KG1 (cell line): ENCODE data around the gene FKBP11.

Experiments
- DNase-seq: peaks from one replicate; lab custom pipeline; 2025; lab: John Stamatoyannopoulos, UW

The FKBP11 gene

DNA sequence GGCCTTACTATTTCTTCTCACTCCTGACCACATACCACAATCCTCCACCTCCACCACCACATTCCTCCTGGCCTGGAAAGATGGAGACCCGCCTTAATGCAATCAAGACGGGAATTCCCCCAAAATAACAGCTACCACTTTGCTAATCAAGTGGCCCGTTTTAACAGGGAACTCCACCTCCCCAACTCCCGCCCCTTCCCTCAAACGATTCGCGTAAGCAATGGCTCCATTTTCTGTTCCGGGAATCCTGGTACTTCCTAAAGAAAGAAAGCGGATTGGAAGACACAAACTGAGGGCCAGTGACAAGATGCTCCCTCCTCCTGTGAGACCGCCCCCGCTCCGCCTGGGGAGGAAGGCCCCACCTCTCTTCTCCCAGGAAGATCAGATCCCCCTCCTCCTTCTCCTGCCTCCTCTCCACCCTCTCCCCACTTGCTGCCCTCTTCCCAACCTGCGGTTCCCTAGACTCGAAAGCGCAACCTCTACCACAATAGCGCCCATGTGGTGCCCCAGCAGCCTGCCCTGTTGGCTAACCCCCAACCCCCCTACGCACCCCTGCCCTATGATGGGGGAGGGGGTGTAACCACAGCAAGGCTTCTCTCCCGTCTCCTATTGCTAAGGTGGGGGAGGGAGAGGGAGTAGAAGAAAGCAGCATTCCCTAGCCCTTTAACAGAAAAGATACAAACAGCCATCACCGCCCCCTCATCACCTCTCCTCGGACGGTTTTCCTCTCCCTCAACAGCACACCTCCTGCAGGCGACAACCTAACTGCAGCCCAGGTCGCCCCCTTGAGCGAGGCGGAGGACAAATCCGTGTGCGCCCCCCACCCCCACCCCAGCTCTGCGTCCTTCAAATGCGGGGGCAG lies 31.2 kb upstream of the FKBP11 start:
- DNase-seq: peak; percentile 16

DNA sequence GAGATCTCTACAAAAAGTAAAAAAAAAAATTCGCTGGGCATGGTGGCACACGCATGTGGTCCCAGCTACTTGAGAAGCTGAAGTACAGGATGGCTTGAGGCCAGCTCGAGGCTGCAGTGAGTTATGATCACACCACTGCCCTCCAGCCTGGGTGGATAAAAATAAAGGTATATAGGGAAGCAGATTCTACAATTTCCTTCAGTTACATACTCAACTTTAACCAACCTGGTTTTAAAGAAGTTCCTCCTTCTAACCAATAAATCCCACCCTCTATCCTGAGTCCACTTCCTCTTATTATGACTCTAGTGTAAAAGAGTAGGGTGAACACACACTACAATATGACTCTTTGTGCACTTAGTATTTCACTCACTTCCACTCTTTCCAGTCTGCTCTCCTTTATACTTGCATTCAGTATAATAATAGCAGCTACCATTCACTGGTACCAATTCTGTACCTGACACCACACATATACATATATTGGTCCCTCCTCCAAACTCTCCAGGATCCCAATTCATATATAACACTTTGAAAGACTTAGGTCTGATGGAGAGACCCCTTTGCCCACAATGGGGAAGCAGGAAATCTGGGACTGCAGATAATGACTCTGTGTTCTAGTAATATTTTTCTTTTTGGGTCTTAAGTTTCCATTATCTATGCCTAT lies 29.7 kb upstream of the FKBP11 start:
- DNase-seq: peak; percentile 64

GRCh38 chr12:48954061-48954460 lies 28.8 kb upstream of the FKBP11 start:
- DNase-seq: no peak

GRCh38 chr12:48952691-48953090 lies 27.4 kb upstream of the FKBP11 start:
- DNase-seq: no peak

GRCh38 chr12:48947727-48948126 lies 22.4 kb upstream of the FKBP11 start:
- DNase-seq: no peak

GRCh38 chr12:48946943-48947342 lies 21.7 kb upstream of the FKBP11 start:
- DNase-seq: no peak

- DNase-seq: no peak
Observed at GRCh38 chr12:48946205-48946604, 20.9 kb upstream of the FKBP11 start.

DNA sequence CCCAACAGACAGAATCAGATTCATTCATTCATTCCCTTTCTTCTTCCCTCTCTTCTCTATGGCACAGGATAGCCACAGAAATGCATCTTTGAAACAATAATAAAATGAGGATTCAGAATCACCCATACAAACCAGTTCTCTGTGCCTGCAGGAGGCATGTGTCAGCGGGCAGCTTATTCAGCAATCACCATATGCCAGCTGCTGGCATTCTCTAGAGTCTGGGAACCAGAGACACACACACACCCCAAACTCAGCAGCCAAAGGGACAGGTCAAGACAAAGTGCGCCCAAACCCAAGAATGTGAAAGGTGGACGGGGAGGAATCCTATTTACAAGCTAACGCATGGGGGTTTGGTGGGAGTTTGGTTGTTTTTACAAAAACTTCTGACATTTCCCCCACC lies 17.9 kb upstream of the FKBP11 start:
- DNase-seq: no peak

DNA sequence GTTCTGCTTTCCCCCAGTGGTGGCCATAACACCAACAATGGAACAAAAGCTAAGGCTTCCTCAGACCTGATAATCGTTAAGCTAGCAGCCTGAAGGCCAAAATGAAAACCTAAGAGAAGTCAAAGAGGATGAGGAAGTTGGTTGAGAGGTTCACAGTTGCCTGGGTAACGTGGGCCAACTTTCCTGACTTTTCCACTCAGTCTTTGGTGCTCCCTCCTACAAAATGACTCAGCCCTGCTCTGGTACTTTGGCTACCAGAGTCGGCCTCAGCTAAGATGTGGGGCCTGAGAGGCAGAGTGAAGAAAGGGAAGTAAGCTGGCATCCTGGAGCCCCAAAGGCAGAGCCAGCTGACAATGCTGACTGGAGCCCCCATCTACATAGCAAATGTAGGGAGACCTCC lies 14.9 kb upstream of the FKBP11 start:
- no peak for DNase-seq

DNA sequence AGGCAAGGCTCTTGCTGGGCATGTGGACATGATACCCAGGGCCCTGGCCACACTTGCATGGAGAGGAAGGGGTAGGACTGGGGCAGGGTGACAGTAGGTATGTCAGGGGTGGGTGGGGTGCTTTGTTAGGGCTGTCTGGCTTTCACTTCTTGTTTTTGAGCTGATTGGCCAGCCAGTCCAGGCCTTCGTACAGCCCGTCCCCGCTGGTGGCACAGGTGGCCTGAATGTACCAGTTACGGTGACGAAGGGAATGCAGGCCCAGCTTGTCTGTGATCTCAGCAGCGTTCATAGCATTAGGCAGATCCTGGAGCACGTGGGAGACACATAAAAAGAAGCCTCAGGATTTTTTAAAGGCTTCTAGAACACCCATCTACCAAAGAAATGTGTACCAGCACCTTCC lies 13.5 kb upstream of the FKBP11 start:
- DNase-seq: no peak

GRCh38 chr12:48937170-48937569 lies 11.9 kb upstream of the FKBP11 start:
- no peak for DNase-seq

DNA sequence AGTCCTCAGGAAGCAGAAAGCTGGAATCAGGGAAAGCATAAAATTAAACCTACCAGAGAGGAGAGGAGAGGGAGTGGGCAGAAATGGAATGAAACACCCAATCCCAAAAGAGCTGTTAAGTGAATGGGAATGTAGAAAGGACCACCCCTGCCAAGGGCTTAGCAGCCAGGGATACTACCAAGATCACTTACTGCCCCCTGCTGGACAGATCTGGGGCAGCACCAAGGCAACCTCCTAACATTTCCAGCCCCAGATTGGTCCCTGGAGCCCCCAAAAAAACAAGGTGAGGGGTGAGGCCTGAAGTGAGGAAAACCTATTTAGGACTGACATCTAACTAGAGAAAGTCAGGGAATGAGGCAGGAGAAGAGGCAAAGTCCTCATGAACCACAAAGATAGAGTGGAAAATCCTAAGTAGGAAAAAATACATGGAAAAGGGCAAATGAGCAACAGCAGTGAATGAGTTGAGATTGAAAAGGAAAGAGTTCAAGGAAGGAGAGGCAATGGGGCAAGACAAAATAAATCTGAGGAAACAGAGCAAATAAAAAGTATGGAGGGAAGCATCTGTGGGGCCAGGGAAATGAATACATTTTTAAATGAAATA lies 11.2 kb upstream of the FKBP11 start:
- peak; percentile 26 for DNase-seq

DNA sequence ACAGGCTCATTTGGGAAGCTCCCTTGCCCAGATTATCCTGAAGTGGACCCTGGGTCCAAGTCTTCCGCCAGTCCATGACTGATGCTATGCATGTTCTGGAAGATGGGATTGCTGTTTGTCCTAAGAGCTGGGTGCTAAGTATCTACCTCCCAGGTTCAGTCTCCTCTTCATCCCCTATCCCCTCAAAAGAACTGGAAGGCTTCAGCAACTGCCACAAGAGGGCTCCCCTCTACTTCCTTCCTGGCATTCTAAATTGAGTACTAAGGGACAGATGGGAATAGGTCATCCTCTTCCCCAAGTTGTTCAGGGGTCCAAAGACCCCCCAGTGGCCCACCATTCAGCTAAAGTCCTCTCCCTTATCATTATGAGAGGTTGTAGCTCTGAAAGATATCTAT lies 9.0 kb upstream of the FKBP11 start:
- DNase-seq: no peak

- DNase-seq: no peak
Observed at GRCh38 chr12:48933664-48934311, 8.5 kb upstream of the FKBP11 start.

DNA sequence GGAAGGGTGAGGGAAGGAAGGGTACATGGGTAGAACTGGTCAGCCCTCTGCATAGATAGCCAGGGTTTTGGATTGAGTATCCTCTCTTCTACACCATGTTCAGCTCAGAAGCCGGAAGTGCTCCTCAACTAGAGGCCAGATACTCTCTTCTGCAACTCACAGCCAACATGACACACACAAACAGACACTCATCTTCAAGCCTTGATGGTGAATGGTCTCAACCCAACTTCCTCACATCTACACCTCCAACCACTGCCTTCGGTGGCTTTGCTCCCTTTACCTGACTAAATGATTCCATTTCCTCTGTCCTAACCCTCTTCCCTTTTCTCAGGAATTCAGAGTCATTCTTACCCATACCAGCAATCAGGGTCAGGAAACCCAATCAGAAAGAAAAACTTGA lies 7.6 kb upstream of the FKBP11 start:
- DNase-seq: no peak

GRCh38 chr12:48930475-48930874 lies 5.2 kb upstream of the FKBP11 start:
- DNase-seq: no peak

GRCh38 chr12:48929551-48929950 lies 4.3 kb upstream of the FKBP11 start:
- no peak for DNase-seq

DNA sequence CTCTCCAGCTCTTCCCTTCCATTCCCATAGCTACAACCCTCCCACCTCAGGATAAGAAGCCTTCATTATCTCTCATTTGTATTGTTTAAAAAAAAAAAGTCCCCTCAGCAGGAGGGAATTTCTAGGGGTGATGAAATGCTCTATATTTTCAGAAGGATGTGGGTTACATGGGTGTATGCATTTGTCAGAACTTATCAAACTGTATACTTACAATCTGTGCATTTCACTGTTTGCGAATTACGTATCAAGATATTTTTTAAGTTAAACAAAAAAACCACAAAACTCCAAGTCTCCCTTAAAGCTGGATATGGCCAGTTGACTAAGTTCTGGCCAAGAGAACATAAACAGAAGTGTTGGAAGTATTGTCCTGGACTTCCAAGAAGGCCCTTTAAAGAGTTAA lies 2.0 kb upstream of the FKBP11 start:
- DNase-seq: no peak

DNA sequence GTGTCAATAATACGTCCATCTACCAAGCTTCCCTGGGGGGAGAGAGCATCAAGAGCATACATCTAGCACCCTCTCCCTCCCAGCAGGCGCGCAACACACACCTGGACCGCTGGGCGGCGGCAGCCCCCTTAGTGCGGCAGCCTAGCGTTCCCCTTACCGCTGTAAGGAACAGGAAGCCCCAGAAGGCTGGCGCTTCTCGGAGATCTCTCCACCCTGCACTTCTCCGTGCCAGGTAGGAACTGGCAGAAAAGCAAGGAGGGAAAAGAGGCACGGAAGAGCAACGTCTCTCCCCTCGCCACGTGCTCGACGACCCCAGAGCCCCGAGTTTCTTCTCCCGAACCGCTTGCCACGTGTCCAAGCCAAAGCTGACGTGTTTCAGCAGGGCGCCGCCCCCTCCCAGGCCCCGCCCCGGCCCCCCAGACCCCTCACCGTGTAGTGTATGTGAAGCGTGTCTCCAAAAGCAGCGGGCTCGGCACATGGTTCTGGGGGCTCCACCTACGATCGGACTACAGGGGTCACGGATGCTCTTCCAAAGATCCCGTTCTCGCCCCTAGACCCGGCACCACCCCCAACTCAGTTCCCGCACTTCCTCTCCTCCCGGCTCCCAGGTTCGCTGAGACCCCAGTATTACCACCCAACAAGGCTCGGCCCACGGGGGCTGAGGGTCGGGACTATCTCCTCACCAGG lies 532 bp downstream of the FKBP11 start:
- DNase-seq: peak; percentile 30

- DNase-seq: no peak
Observed at GRCh38 chr12:48923117-48923516, 2.2 kb downstream of the FKBP11 start.

- DNase-seq: no peak
Observed at GRCh38 chr12:48917857-48918537, 7.3 kb downstream of the FKBP11 start.

DNA sequence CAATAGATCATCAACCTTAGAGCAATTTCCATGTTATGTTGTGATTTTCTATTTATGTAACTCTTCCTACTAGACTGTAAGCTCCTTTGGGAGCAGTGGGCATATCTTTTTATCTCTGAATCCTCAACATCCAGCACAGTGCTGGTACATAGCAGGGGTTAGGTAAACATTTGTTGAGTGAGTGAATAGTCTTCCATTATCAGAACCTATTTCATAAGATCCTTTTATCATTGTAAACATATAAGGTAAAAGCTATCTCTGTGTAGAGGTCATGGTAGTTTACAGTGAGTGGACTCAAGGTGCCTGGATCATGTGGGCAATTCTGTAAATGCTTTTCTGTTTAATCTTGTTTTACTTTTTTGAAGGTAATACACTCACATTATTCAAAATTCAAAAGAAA lies 15.1 kb downstream of the FKBP11 start:
- DNase-seq: no peak
